NCI-H2227 treated with DMSO at 0.1 percent for 48 hours (cell line): ENCODE results near the gene FFAR3.
A peak's percentile ranks its signal among the peaks of the same experiment; 100 is the strongest.

Experiments used
- DNase-seq: peaks from one replicate; lab custom pipeline; 2025; lab: John Stamatoyannopoulos, UW

FFAR3 gene

GRCh38 chr19:35330475-35330874 lies 27.8 kb upstream of the FFAR3 start:
- DNase-seq, result no peak

GRCh38 chr19:35331551-35332214 lies 26.6 kb upstream of the FFAR3 start:
- DNase-seq, result no peak

- DNase-seq, result no peak
Observed at GRCh38 chr19:35332817-35333216, 25.4 kb upstream of the FFAR3 start.

GRCh38 chr19:35334144-35334753 lies 24.0 kb upstream of the FFAR3 start:
- no peak for DNase-seq

- no peak for DNase-seq
Observed at GRCh38 chr19:35336166-35336955, 21.9 kb upstream of the FFAR3 start.

GRCh38 chr19:35337097-35337983 lies 20.9 kb upstream of the FFAR3 start:
- no peak for DNase-seq

- no peak for DNase-seq
Observed at GRCh38 chr19:35337984-35338296, 20.3 kb upstream of the FFAR3 start.

- DNase-seq, result no peak
Observed at GRCh38 chr19:35340431-35340830, 17.8 kb upstream of the FFAR3 start.

GRCh38 chr19:35341006-35341405 lies 17.3 kb upstream of the FFAR3 start:
- DNase-seq, result no peak

GRCh38 chr19:35341565-35342225 lies 16.6 kb upstream of the FFAR3 start:
- no peak for DNase-seq

- DNase-seq, result peak; percentile 49
Observed at GRCh38 chr19:35342430-35342829, 15.8 kb upstream of the FFAR3 start.

- no peak for DNase-seq
Observed at GRCh38 chr19:35344511-35345031, 13.7 kb upstream of the FFAR3 start.

- no peak for DNase-seq
Observed at GRCh38 chr19:35345671-35346111, 12.6 kb upstream of the FFAR3 start.

GRCh38 chr19:35346193-35347052 lies 11.8 kb upstream of the FFAR3 start:
- DNase-seq, result no peak

GRCh38 chr19:35347171-35347929 lies 10.9 kb upstream of the FFAR3 start, which contains the start of gene FFAR1:
TSS of gene FFAR1 (plus strand) at chr19:35347902. CDS start at chr19:35351552, 3,650 bp downstream.
- no peak for DNase-seq

GRCh38 chr19:35347930-35348298 lies 10.3 kb upstream of the FFAR3 start:
- no peak for DNase-seq

GRCh38 chr19:35348911-35349611 lies 9.2 kb upstream of the FFAR3 start:
- DNase-seq, result no peak

GRCh38 chr19:35349614-35350521 lies 8.4 kb upstream of the FFAR3 start:
- DNase-seq, result no peak
